ENCODE results near the gene TRMT1. TPM values are rescaled to one million over a fixed set of nuclear protein-coding genes. Genes with fewer than 3 reads are reported as not detected.

The TRMT1 gene
- total and polyA plus RNA-seq, 2 of the 8 experiments (the other 6 are each of a cell fraction or from before 2014, with no cell fraction given): 77.4 to 99.3 TPM

DNA sequence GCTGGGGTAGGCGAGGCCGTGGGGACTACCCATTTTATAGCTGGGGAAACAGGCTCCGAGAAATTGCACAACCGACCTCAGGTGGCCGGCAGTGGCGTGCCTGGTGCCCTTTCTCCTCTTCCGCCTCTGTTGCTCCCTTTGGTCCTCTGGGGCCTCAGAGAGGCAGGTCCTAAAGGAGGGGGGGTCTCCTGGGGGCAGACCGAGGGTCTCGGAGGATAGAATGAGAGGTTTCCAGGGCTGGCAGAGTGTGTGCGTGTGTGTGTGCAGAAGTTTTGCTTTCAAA, 22.3 kb upstream of the TRMT1 start:
- FAIRE-seq (no peak), DNase-seq (ENCODE audit: low read depth in 1 of 2, low spot score in 2 of 2) (no peak)
- no peak overlapping the region for H2AFZ ChIP-seq (ENCODE audit: low read length)
- peaks cover 7 to 54% (median 37%) of the 10 kb centered on the region in 4 experiments for H3K36me3 ChIP-seq (ENCODE audit: control insufficient read depth in 2 of 4, insufficient read depth in 4 of 4, low read length in 3 of 4)
- H3K14ac ChIP-seq (ENCODE audit: insufficient read length): no peak overlapping the region
- no peak overlapping the region for H3K9ac ChIP-seq (replicated peaks in 1 of 4; ENCODE audit: extremely low read depth in 1 of 4, low read depth in 3 of 4, low read length in 3 of 4)
- H3K4me1 ChIP-seq (replicated peaks in 1 of 4; ENCODE audit: control insufficient read depth in 3 of 4, insufficient read depth in 4 of 4, low read length in 3 of 4): peaks cover 0 to 8% (median 4%) of the 10 kb centered on the region in 4 experiments; a peak in 3 of 7 replicates
- no peak overlapping the region for H4K8ac ChIP-seq (ENCODE audit: extremely low read depth, insufficient read depth, low read length)
- no peak overlapping the region for H3K23ac ChIP-seq (ENCODE audit: insufficient read length)
- H3K23me2 ChIP-seq (ENCODE audit: low read depth, low read length): no peaks in the 10 kb centered on the region; the same call in 1 of the 2 replicates
- H4K5ac ChIP-seq (ENCODE audit: insufficient read length, low read depth, low read length): no peak overlapping the region
- H3K27me3 ChIP-seq (replicated peaks in 1 of 4; ENCODE audit: control insufficient read depth in 3 of 4, extremely low read depth in 1 of 4, insufficient read depth in 3 of 4, low read length in 3 of 4): no peaks in the 10 kb centered on the region
- no peak overlapping the region for H2AK5ac ChIP-seq (ENCODE audit: low read depth, low read length)
- TF ChIP-seq CEBPB (IDR thresholded peaks at IDR 0.05; ENCODE audit: low read depth, low read length): 0 out of 2 replicates have a peak, but pooled peaks have one; percentile 5
- TF ChIP-seq SIN3A (conservative IDR thresholded peaks at IDR 0.05 in 1 of 2, IDR thresholded peaks at IDR 0.05 in 1 of 2; ENCODE audit: low read depth in 1 of 2, low read length in 2 of 2): no peak
- 88% methylated on average over 10 of the region's 10 CpGs; no CpG with 5 or more reads in 1 of the 2 experiments for WGBS, 2 experiments (ENCODE audit: extremely low coverage in 1 of 2, insufficient coverage in 1 of 2, insufficient read length in 1 of 2, insufficient replicate concordance in 2 of 2, low coverage in 1 of 2, low lambda C conversion rate in 2 of 2, missing lambda C conversion rate in 1 of 2)
- no peak overlapping the region for H2BK120ac ChIP-seq (replicated peaks; ENCODE audit: low read depth, low read length)
- peaks cover 0 to 13% of the 10 kb centered on the region in 2 experiments; a peak in 2 of 4 replicates for H3K79me2 ChIP-seq (ENCODE audit: control insufficient read depth in 1 of 2, insufficient read depth in 2 of 2, low read length in 2 of 2)
- H4K20me1 ChIP-seq (replicated peaks in 1 of 2; ENCODE audit: control insufficient read depth in 1 of 2, insufficient read depth in 2 of 2, low read length in 2 of 2): peaks cover 23 to 36% of the 10 kb centered on the region in 2 experiments
- H2BK12ac ChIP-seq (ENCODE audit: low read depth, low read length): no peak overlapping the region
- no peak overlapping the region for H3K27ac ChIP-seq (ENCODE audit: low read depth, low read length)
- H3K56ac ChIP-seq (replicated peaks; ENCODE audit: insufficient read length, low read depth, low read length): no peak overlapping the region
- no peak overlapping the region for H3K4me3 ChIP-seq (ENCODE audit: extremely low read depth in 1 of 4, insufficient read depth in 2 of 4, low read depth in 3 of 4, low read length in 4 of 4)
- H3K4ac ChIP-seq (replicated peaks; ENCODE audit: insufficient read length, low read depth, low read length): no peak overlapping the region
- no peaks in the 10 kb centered on the region for H3K9me3 ChIP-seq (ENCODE audit: insufficient read depth in 2 of 2, low read depth in 1 of 2, low read length in 1 of 2)
- H2BK5ac ChIP-seq (ENCODE audit: low read depth, low read length): no peak overlapping the region
- H2BK20ac ChIP-seq (ENCODE audit: low read length): no peak overlapping the region
- ChIA-PET POLR2A (ENCODE audit: partially characterized antibody) (interaction anchor here (0.8 to 14.8 kb wide), 8 partner anchors 9 to 42 kb away, joined by 3 to 228 read pairs (median 5); partner anchors contain the start of genes IER2, NACC1, STX10 and TRMT1), CTCF (ENCODE audit: partially characterized antibody) (interaction anchor here (0.6 to 1.9 kb wide), 3 partner anchors 10 to 45 kb away, joined by 3 to 4 read pairs (median 4); no protein-coding TSS in a partner anchor)
- no peak overlapping the region for H4K91ac ChIP-seq (replicated peaks; ENCODE audit: insufficient read length, low read length)
- H3K79me1 ChIP-seq (ENCODE audit: low read depth, low read length): peaks cover 12% of the 10 kb centered on the region
- no peak overlapping the region for H3K18ac ChIP-seq (ENCODE audit: extremely low read depth, low read length)
- no peak overlapping the region for H2BK15ac ChIP-seq (ENCODE audit: low read length)
- H3K4me2 ChIP-seq (ENCODE audit: insufficient read depth in 1 of 2, low read depth in 2 of 2, low read length in 2 of 2): no peak overlapping the region

All from H1 (cell line).